Measurements from ENCODE around the gene ZFP3.
"Not testable (repeated sequence)": the region's sequence is repeated elsewhere in the genome, so short reads cannot be mapped to it uniquely, and the experiment has no call there.

DNA sequence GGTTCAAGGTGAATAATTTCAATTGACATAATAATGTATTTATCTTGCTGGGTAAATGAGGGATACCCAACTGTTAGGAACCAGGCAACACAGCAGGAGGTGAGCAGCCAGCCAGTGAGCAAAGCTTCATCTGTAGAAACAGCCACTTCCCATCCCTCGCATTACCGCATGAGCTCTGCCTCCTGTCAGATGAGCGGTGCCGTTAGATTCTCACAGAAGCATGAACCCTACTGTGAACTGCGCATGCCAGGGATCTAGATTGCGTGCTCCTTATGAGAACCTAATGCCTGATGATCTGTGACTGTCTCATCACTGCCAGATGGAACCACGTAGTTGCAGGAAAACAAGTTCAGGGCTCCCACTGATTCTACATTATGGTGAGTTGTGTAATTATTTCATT is 46.6 kb downstream of the ZFP3 start:
- TF ChIP-seq POLR2A (IDR thresholded peaks at IDR 0.05; ENCODE audit: low read depth, low read length); PAX5 (IDR thresholded peaks at IDR 0.05; ENCODE audit: insufficient read depth, low read length, severe bottlenecking); TAF1 (IDR thresholded peaks at IDR 0.05; ENCODE audit: low read depth, low read length); POLR2AphosphoS5 (IDR thresholded peaks at IDR 0.05; ENCODE audit: low read depth, low read length): not testable (repeated sequence)
